Lower leg skin (tissue), 3 donors: Measurements from ENCODE around the gene ZNF214.

Experiments used
- POLR2A ChIP-seq, 2 donors: fragments of 450-650 bp; IDR thresholded peaks; one replicate each; pipeline ENCODE4 v1.6.1; 2016 to 2017; ENCODE audit warnings: antibody characterized with exemption in 2 of 2, mild to moderate bottlenecking in 1 of 2, moderate library complexity in 1 of 2
- TF ChIP-seq, protein P1 (sequence below), 3 donors: fragments of 450-650 bp; IDR thresholded peaks; one replicate each; pipeline ENCODE4 v1.5.1; 2016; ENCODE audit warnings: antibody characterized with exemption in 3 of 3, mild to moderate bottlenecking in 3 of 3, moderate library complexity in 2 of 3

DNA sequence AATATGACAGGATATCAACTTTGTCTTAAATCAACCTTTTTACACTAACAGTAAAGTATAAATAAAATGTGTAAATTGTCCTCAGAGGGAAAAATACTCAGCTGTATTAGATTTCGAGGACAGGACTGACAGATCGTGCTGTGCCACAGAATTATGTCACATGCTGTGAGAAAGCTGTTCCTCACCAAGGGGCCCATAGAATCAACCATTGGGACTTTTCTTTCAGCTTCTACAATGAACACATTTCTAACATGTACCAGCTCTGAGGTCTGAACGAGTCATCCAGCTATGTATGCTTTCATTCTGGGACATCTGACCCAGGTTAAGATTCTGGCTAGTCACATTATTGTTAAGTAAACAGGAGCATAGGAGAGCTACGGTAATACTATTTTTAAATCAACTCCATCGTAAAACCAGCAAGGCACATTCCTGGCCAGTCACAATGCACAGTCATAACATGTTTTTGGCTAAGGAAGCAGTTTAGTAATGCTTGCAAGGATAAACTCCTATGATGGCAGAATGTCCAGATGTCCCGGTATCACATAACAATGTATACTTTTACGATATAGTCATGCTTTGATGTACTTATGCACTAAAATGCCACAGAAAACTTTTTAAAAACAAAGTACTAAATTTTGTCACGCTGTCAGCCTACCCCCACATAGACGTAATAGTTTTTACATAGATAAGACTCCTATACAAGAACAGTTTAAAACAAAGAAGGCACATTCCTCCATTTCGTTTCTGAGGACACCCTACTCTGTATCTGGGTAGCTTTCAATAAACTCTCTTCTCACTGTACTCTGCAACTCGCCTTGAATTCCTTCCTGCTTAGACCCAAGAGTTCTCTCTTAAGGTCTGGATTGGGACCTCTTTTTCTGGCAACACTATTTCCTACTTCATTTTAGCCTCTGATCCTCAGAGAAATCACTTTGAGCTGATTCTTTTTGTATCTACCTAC, 27.4 kb downstream of the ZNF214 start:
- TF ChIP-seq, protein P1, sequence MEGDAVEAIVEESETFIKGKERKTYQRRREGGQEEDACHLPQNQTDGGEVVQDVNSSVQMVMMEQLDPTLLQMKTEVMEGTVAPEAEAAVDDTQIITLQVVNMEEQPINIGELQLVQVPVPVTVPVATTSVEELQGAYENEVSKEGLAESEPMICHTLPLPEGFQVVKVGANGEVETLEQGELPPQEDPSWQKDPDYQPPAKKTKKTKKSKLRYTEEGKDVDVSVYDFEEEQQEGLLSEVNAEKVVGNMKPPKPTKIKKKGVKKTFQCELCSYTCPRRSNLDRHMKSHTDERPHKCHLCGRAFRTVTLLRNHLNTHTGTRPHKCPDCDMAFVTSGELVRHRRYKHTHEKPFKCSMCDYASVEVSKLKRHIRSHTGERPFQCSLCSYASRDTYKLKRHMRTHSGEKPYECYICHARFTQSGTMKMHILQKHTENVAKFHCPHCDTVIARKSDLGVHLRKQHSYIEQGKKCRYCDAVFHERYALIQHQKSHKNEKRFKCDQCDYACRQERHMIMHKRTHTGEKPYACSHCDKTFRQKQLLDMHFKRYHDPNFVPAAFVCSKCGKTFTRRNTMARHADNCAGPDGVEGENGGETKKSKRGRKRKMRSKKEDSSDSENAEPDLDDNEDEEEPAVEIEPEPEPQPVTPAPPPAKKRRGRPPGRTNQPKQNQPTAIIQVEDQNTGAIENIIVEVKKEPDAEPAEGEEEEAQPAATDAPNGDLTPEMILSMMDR (IDR thresholded peaks at IDR 0.05): no peak
- no peak for TF ChIP-seq POLR2A (IDR thresholded peaks at IDR 0.05)
